HUES48 (cell line): ENCODE data around the gene KLHL30.

Source experiments
- H3K27ac ChIP-seq: one replicate; pipeline ENCODE4 v1.7.0; 2013; ENCODE audit warnings: low read depth, low read length, inconsistent platforms
- H3K27me3 ChIP-seq: 2 replicates; pipeline ENCODE4 v1.6.1; 2013; ENCODE audit warnings: mild to moderate bottlenecking, low read length; ENCODE audit not compliant: control insufficient read depth, insufficient read depth
- H3K36me3 ChIP-seq: 2 replicates; pipeline ENCODE4 v1.6.1; 2013; ENCODE audit warnings: low read length; ENCODE audit not compliant: control insufficient read depth, insufficient read depth
- H3K4me1 ChIP-seq: 2 replicates; pipeline ENCODE4 v1.6.1; 2013; ENCODE audit warnings: mild to moderate bottlenecking, low read length; ENCODE audit not compliant: control insufficient read depth, insufficient read depth
- H3K4me3 ChIP-seq: 2 replicates; pipeline ENCODE4 v1.5.1; 2013; ENCODE audit warnings: mild to moderate bottlenecking, low read depth, low read length
- H3K9ac ChIP-seq: 2 replicates; pipeline ENCODE4 v1.6.1; 2013; ENCODE audit warnings: mild to moderate bottlenecking, low read depth, low read length, moderate library complexity
- H3K9me3 ChIP-seq: 2 replicates; pipeline ENCODE4 v1.6.1; 2013; ENCODE audit warnings: low read length; ENCODE audit not compliant: control insufficient read depth, insufficient read depth

Gene KLHL30

DNA sequence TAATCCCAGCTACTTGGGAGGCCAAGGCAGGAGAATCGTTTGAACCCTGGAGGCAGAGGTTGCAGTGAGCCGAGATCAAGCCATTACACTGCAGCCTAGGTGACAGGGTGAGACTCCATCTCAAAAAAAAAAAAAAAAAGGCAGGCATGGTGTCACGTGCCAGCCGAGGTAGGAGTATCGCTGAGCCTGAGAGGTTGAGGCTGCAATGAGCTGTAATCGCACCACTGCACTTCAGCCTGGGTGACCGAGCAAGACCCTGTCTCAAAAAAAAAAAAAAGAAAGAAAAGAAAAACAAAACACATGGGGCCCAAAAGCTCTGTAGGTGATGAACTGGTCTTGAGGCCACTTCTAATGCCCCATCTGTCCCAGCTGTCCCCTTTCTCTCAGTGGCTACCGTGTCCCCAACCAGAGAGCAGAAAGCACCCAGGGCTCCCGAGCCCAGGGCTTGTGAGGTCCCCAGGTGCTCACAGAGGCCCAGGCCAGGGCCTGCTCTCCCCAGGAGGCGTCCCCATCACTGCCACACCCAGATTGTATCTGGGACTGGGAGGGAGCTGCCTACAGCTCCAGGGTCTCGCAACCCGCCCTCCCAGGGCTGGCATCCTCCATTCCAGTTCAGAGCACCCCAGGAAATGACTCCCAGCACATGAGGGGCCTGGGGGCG lies 8.5 kb downstream of the KLHL30 start:
- 0 out of 2 replicates have a peak, but pooled peaks cover 5% of the 10 kb centered on the region for H3K4me1 ChIP-seq
- H3K27me3 ChIP-seq, result no peaks in the 10 kb centered on the region
- H3K9ac ChIP-seq, result no peak overlapping the region
- H3K27ac ChIP-seq, result no peak overlapping the region
- H3K4me3 ChIP-seq, result no peak overlapping the region
- no peaks in the 10 kb centered on the region for H3K36me3 ChIP-seq
- H3K9me3 ChIP-seq, result no peaks in the 10 kb centered on the region

GRCh38 chr2:238148981-238149380 lies 10.5 kb downstream of the KLHL30 start:
- Histone ChIP-seq H3K27ac (no peak overlapping the region), H3K36me3 (no peaks in the 10 kb centered on the region), H3K9ac (no peak overlapping the region), H3K4me1 (0 out of 2 replicates have a peak, but pooled peaks cover 5% of the 10 kb centered on the region), H3K4me3 (no peak overlapping the region), H3K9me3 (no peaks in the 10 kb centered on the region), H3K27me3 (no peaks in the 10 kb centered on the region)

- no peaks in the 10 kb centered on the region for H3K27me3 ChIP-seq
- H3K9me3 ChIP-seq, result no peaks in the 10 kb centered on the region
- no peaks in the 10 kb centered on the region for H3K36me3 ChIP-seq
- H3K4me1 ChIP-seq, result 0 out of 2 replicates have a peak, but pooled peaks cover 5% of the 10 kb centered on the region
- H3K27ac ChIP-seq, result no peak overlapping the region
- no peak overlapping the region for H3K9ac ChIP-seq
- no peak overlapping the region for H3K4me3 ChIP-seq
These were observed 11.5 kb downstream of the KLHL30 start for GRCh38 chr2:238149841-238150572.

GRCh38 chr2:238150686-238151085 lies 12.2 kb downstream of the KLHL30 start:
- Histone ChIP-seq H3K4me3 (no peak overlapping the region), H3K36me3 (no peaks in the 10 kb centered on the region), H3K4me1 (0 out of 2 replicates have a peak, but pooled peaks cover 5% of the 10 kb centered on the region), H3K9ac (no peak overlapping the region), H3K27ac (no peak overlapping the region), H3K9me3 (no peaks in the 10 kb centered on the region), H3K27me3 (no peaks in the 10 kb centered on the region)

- no peaks in the 10 kb centered on the region for H3K27me3 ChIP-seq
- H3K9me3 ChIP-seq, result no peaks in the 10 kb centered on the region
- no peak overlapping the region for H3K9ac ChIP-seq
- H3K27ac ChIP-seq, result no peak overlapping the region
- no peaks in the 10 kb centered on the region for H3K36me3 ChIP-seq
- H3K4me3 ChIP-seq, result no peak overlapping the region
- 0 out of 2 replicates have a peak, but pooled peaks cover 5% of the 10 kb centered on the region for H3K4me1 ChIP-seq
These were observed 12.7 kb downstream of the KLHL30 start for GRCh38 chr2:238151205-238151604.

DNA sequence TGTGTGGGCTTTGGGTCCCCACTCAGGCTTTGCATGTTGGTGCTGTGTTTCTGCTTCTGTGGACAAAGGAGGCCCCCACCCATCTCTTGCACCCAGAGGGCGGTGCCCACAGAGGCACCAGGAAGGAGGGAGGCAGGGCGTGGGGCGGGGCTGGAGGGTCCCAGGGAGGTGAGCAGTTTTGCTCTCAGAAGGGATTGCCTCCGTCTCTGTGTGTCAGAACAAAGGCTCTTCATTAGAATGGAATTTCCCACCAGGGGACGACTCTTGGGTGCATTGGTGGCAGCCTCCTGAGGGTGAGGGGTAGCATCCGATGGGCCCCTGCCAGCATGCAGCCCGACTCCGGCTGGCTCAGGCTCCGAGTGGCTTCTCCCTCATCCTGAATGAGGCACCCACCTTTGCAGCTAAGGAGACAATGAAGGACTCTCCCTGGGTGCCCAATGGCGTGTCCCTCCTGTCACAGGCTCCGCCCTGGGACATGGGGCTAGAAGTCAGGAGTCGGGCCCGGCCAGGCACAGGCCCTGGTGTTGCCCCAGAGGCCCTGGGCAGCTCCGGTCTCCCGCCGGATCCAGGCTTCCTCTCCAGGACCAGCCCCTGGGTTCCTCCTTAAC lies 13.3 kb downstream of the KLHL30 start:
- no peak overlapping the region for H3K9ac ChIP-seq
- no peak overlapping the region for H3K27ac ChIP-seq
- H3K36me3 ChIP-seq, result no peaks in the 10 kb centered on the region
- no peaks in the 10 kb centered on the region for H3K27me3 ChIP-seq
- H3K4me1 ChIP-seq, result 0 out of 2 replicates have a peak, but pooled peaks cover 5% of the 10 kb centered on the region
- H3K9me3 ChIP-seq, result no peaks in the 10 kb centered on the region
- no peak overlapping the region for H3K4me3 ChIP-seq

DNA sequence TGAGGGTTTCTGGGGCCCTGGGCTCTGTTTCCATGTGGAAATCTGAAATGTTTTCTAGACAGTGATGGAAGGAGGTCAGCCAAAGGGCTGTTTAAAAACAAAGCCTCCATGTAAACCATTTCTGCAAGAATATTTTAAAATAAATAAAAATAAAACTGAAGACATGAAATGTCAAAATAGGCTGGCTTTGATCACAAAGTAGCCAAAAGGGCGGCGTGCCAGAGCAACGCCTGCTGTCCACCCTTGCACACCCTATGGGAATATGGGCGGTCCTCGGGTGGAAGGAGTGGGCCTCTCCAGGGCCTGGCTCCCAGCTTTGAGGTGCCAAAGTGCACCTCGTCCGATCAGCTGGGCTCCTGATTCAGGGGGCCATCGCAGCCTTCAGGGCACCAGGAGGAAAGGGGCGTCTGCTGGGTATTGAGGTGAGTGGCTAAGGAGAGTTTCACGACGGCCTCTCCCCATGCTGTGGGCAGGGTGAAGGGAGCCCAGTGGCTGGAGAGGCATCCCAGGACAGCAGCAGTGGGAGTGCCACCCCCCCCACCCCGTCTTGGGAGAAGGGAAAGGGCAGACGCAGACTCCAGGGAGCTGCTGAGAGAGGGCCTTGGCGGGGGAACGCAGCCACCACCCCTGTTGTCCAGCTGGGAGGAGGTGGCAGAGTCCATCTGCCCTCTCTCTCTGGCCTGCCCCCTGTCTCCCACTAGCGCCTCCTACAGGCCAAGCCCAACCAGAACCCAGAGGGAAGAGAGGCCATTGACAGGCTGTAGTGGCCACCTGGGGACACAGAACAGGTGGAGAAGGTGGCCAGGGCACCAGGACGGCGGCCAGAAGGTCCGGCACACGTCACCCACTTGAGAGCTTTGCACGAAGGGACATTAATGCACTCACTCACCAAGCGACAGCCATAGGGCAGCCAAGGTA lies 14.6 kb downstream of the KLHL30 start:
- no peak overlapping the region for H3K27ac ChIP-seq
- H3K36me3 ChIP-seq, result no peaks in the 10 kb centered on the region
- H3K4me3 ChIP-seq, result no peak overlapping the region
- H3K9ac ChIP-seq, result no peak overlapping the region
- peaks cover 1% of the 10 kb centered on the region; the same call in 1 of the 2 replicates for H3K27me3 ChIP-seq
- 0 out of 2 replicates have a peak, but pooled peaks cover 5% of the 10 kb centered on the region for H3K4me1 ChIP-seq
- H3K9me3 ChIP-seq, result no peaks in the 10 kb centered on the region

DNA sequence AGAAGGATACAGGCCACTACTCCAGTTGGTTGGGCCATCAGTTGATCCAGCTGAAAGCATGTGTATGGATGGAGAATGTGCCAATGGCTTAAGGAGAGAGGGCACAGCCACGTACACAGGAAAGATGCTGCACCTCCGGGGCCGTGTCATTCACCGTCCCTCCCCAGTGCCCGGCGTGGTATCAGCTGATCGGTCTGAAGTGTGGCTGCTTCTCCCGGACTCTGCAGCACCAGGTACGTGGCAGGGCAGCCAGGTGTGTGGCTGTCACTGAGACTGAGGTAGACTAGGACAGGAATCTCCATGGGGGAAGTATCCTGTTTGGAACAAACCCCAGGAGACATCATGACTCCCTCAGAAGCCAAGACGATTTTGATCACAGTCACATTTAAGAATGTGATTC lies 16.1 kb downstream of the KLHL30 start:
- H3K27ac ChIP-seq, result no peak overlapping the region
- 0 out of 2 replicates have a peak, but pooled peaks cover 5% of the 10 kb centered on the region for H3K4me1 ChIP-seq
- H3K27me3 ChIP-seq, result peaks cover 11% of the 10 kb centered on the region
- H3K9me3 ChIP-seq, result no peaks in the 10 kb centered on the region
- H3K9ac ChIP-seq, result no peak overlapping the region
- H3K36me3 ChIP-seq, result no peaks in the 10 kb centered on the region
- H3K4me3 ChIP-seq, result no peak overlapping the region

GRCh38 chr2:238155051-238155760 lies 16.7 kb downstream of the KLHL30 start:
- Histone ChIP-seq H3K4me1 (peaks cover 9% of the 10 kb centered on the region; the same call in 1 of the 2 replicates), H3K27ac (no peak overlapping the region), H3K9me3 (no peaks in the 10 kb centered on the region), H3K9ac (no peak overlapping the region), H3K36me3 (no peaks in the 10 kb centered on the region), H3K27me3 (peaks cover 17% of the 10 kb centered on the region), H3K4me3 (no peak overlapping the region)
